Type B pancreatic cell (in vitro differentiated cells): ENCODE results near the gene METTL25B. TPM values are rescaled to one million over a fixed set of nuclear protein-coding genes. Genes with fewer than 3 reads are reported as not detected.
A peak's percentile ranks its signal among the peaks of the same experiment; 100 is the strongest.

Source experiments
- DNase-seq: peaks from one replicate; pipeline ENCODE4 v3.0.0; 2021; ENCODE audit warnings: mixed read lengths; ENCODE audit not compliant: unreplicated experiment; ENCODE audit errors: extremely low spot score
- H3K27ac Mint-ChIP-seq: 2 replicates; pipeline ENCODE4 v1.8.0; 2021; ENCODE audit warnings: mild to moderate bottlenecking, mixed read lengths
- H3K27me3 Mint-ChIP-seq: 2 replicates; pipeline ENCODE4 v1.8.0; 2021; ENCODE audit warnings: mixed read lengths
- H3K36me3 Mint-ChIP-seq: 2 replicates; pipeline ENCODE4 v1.8.0; 2021; ENCODE audit warnings: mixed read lengths
- H3K4me1 Mint-ChIP-seq: one replicate; pipeline ENCODE4 v1.8.0; 2021; ENCODE audit warnings: mixed read lengths; ENCODE audit not compliant: unreplicated experiment
- H3K4me3 Mint-ChIP-seq: 2 replicates; pipeline ENCODE4 v1.8.0; 2021; ENCODE audit warnings: mild to moderate bottlenecking, mixed read lengths
- H3K9me3 Mint-ChIP-seq: 2 replicates; pipeline ENCODE4 v1.8.0; 2021; ENCODE audit warnings: mixed read lengths
- total RNA-seq: library from RNA; stranded (reverse); gene quantifications from 2 replicates; pipeline ENCODE4 v1.2.1, GENCODE V29; 2021; ENCODE audit warnings: low replicate concordance
- TF ChIP-seq, protein P1 (sequence below): fragments of 200-600 bp; sonication (generic); conservative IDR thresholded peaks from 2 replicates; pipeline ENCODE4 v1.5.0; 2021; ENCODE audit warnings: antibody characterized with exemption, mild to moderate bottlenecking

Gene METTL25B
- total RNA-seq, 1 donor from 2014 or later, result 35.2 TPM

DNA sequence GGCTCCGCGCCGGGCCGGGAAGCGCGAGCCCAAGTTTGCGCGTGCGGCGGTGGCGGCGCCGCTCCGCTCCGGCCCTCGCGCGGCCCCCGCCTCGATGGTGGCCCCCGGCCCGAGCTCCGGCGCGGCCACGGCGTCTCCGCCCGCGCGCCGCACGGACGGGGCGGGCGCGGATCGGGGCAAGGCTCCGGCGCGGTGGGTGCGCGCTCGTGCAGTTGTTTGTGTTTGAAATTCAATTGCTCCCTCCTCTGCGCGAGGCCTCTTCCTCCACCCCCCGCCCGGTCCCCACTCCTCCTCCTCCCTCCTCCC lies 23.1 kb downstream of the METTL25B start, which contains the start of gene HDGF:
Gene HDGF (minus strand): TSS at position 225 of the 306 bp plus-strand sequence. CDS start 246 bp downstream, outside the sequence.
- no peaks in the 10 kb centered on the region for H3K9me3 Mint-ChIP-seq
- TF ChIP-seq, protein P1, sequence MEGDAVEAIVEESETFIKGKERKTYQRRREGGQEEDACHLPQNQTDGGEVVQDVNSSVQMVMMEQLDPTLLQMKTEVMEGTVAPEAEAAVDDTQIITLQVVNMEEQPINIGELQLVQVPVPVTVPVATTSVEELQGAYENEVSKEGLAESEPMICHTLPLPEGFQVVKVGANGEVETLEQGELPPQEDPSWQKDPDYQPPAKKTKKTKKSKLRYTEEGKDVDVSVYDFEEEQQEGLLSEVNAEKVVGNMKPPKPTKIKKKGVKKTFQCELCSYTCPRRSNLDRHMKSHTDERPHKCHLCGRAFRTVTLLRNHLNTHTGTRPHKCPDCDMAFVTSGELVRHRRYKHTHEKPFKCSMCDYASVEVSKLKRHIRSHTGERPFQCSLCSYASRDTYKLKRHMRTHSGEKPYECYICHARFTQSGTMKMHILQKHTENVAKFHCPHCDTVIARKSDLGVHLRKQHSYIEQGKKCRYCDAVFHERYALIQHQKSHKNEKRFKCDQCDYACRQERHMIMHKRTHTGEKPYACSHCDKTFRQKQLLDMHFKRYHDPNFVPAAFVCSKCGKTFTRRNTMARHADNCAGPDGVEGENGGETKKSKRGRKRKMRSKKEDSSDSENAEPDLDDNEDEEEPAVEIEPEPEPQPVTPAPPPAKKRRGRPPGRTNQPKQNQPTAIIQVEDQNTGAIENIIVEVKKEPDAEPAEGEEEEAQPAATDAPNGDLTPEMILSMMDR, result no peak
- peaks cover 32% of the 10 kb centered on the region for H3K4me1 Mint-ChIP-seq
- DNase-seq, result no peak
- no peaks in the 10 kb centered on the region for H3K36me3 Mint-ChIP-seq
- H3K27me3 Mint-ChIP-seq, result no peaks in the 10 kb centered on the region
- peak within 1 kb of the TSS; percentile 96 for H3K4me3 Mint-ChIP-seq
- peak within 1 kb of the TSS; percentile 99 for H3K27ac Mint-ChIP-seq

GRCh38 chr1:156751757-156752481 lies 23.6 kb downstream of the METTL25B start:
- Mint-ChIP-seq H3K4me3 (peak overlapping the region; percentile 96), H3K36me3 (no peaks in the 10 kb centered on the region), H3K4me1 (peaks cover 32% of the 10 kb centered on the region), H3K9me3 (no peaks in the 10 kb centered on the region), H3K27me3 (no peaks in the 10 kb centered on the region), H3K27ac (peak overlapping the region; percentile 95)
- peak; percentile 97 for DNase-seq
- TF ChIP-seq, protein P1, result no peak

DNA sequence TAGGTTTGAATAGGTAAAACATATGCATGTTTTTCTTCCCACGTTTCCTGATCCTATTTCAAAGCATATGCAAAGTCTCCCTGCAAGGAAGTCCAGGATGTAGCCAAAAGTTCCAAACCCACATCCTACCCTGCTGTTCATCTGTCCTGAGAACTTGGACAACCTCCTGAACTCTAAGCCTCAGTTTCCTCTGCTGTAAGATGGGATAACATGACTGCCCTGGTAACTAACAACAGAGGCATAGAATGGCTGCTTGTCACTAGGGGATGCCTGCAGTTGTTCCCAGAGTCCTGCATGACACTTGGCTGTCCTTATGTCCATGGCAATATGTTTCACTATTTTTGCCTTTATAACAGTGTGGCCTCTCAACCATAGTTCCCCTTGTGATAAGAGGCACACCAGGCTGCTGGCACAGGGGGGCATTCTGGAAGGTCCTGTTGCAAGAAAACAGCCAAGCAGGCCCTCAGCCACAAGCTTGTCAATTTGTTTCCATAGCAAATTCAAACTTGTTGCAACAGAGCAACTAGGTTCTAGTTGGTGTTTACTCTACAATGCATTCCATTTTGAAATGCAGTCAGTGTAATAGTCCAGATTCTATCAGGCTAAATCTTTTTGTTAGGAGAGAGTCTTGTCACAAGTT lies 24.7 kb downstream of the METTL25B start:
- no peaks in the 10 kb centered on the region for H3K27me3 Mint-ChIP-seq
- no peaks in the 10 kb centered on the region for H3K36me3 Mint-ChIP-seq
- TF ChIP-seq, protein P1, result no peak
- peaks cover 25% of the 10 kb centered on the region for H3K4me1 Mint-ChIP-seq
- peak overlapping the region; percentile 95 for H3K27ac Mint-ChIP-seq
- no peak for DNase-seq
- H3K4me3 Mint-ChIP-seq, result peak overlapping the region; percentile 96
- H3K9me3 Mint-ChIP-seq, result no peaks in the 10 kb centered on the region

DNA sequence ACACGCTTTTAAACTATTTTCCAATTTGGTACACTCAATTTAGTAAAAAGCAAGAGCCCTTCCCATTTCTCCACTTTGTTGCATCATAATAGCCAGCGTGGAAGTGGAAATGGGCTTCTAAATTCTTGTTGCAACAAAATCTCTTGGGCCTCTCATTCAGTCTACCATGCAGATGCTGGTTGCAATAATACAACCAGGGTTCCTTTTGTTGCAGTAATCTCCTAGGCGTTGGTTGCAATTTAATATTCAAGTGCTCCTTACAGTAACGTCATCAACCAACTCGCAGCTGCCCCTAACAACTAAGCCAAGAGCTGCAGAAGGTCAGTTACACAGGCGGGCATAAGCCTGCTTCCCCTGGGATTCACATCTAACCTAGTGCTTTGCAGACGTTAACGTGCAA lies 25.9 kb downstream of the METTL25B start:
- TF ChIP-seq, protein P1, result no peak
- DNase-seq, result no peak
- Mint-ChIP-seq H3K27ac (no peak overlapping the region), H3K9me3 (no peaks in the 10 kb centered on the region), H3K27me3 (no peaks in the 10 kb centered on the region), H3K4me1 (peaks cover 18% of the 10 kb centered on the region), H3K4me3 (peak overlapping the region; percentile 45), H3K36me3 (no peaks in the 10 kb centered on the region)

DNA sequence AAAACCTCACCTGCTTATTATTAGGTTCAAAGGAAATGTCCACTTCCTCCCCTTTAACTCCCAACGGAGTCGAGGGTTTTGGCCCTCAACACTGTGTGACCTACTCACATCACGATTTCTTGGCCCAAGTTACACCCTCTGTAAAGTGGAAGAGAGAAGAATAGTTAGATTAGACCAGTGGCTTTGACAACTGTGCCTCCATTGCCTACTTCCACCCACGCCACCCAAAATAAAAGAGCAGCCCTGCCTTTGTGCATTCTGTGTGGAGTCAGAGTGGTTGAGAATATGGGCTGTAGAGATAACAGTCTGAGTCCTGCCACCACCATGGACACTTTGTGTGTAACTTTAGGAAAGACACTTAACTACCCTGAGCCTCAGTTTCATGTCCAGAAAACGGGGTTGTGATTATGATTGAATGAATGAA lies 27.3 kb downstream of the METTL25B start:
- H3K9me3 Mint-ChIP-seq, result no peaks in the 10 kb centered on the region
- H3K27ac Mint-ChIP-seq, result no peak overlapping the region
- no peaks in the 10 kb centered on the region for H3K27me3 Mint-ChIP-seq
- H3K4me1 Mint-ChIP-seq, result peaks cover 20% of the 10 kb centered on the region
- TF ChIP-seq, protein P1, result no peak
- no peak overlapping the region for H3K4me3 Mint-ChIP-seq
- H3K36me3 Mint-ChIP-seq, result no peaks in the 10 kb centered on the region
- no peak for DNase-seq
